Thoracic aorta (tissue), 2 donors: ENCODE measurements around the gene HSPA2. TPM values are rescaled to one million over a fixed set of nuclear protein-coding genes. Genes with fewer than 3 reads are reported as not detected.

Experiments
- ATAC-seq: fragments of 150-250 bp; one replicate; pipeline ENCODE4 v1.8.0; 2017; ENCODE audit warnings: low read depth; ENCODE audit not compliant: insufficient number of reproducible peaks, low FRiP score
- DNase-seq: peaks from one replicate; pipeline ENCODE4 v3.0.0-alpha.2; 2020; ENCODE audit warnings: low spot score
- H3K27ac ChIP-seq, 2 donors: fragments of 200-600 bp; sonication (generic); 1 replicate in 1 of 2; 2 replicates in 1 of 2; pipeline ENCODE4 v1.5.1; 2016; ENCODE audit warnings: mild to moderate bottlenecking in 2 of 2, moderate library complexity in 2 of 2
- H3K27me3 ChIP-seq: fragments of 200-600 bp; sonication (generic); replicated peaks from 2 replicates; pipeline ENCODE4 v1.6.0; 2016; ENCODE audit warnings: mild to moderate bottlenecking; ENCODE audit not compliant: insufficient read depth
- H3K36me3 ChIP-seq: fragments of 200-600 bp; sonication (generic); one replicate; pipeline ENCODE4 v1.5.1; 2016
- H3K4me1 ChIP-seq, 2 donors: fragments of 200-600 bp; sonication (generic); 1 replicate in 1 of 2; 2 replicates in 1 of 2; pipeline versions ENCODE4 v1.5.1 to v1.6.0; 2016; ENCODE audit warnings: low read depth in 2 of 2, mild to moderate bottlenecking in 1 of 2; ENCODE audit not compliant: control insufficient read depth in 1 of 2
- H3K4me3 ChIP-seq: fragments of 200-600 bp; sonication (generic); 2 replicates; pipeline ENCODE4 v1.5.1; 2016; ENCODE audit warnings: mild to moderate bottlenecking
- H3K9me3 ChIP-seq: fragments of 200-600 bp; sonication (generic); 2 replicates; pipeline ENCODE4 v1.5.1; 2016
- CTCF ChIP-seq: fragments of 200-600 bp; sonication (generic); IDR thresholded peaks from one replicate; pipeline ENCODE4 v1.5.1; 2019; ENCODE audit warnings: antibody characterized with exemption
- total RNA-seq, 2 donors: library from RNA; depleted of rRNA; stranded (reverse); fragments of >200 nt; gene quantifications; one replicate each; pipeline versions ENCODE4 v1.1.0 to v1.2.3, GENCODE V29; 2016

The HSPA2 gene
- total RNA-seq, 2 donors from 2014 or later: 28.5 to 33.7 TPM

GRCh38 chr14:64574371-64575107 lies 34.0 kb downstream of the HSPA2 start:
- no peak for TF ChIP-seq CTCF
- H3K27ac ChIP-seq: no peak overlapping the region
- no peak for DNase-seq
- H3K4me3 ChIP-seq: no peak overlapping the region
- no peaks in the 10 kb centered on the region for H3K9me3 ChIP-seq
- H3K36me3 ChIP-seq: no peaks in the 10 kb centered on the region
- H3K27me3 ChIP-seq: no peaks in the 10 kb centered on the region
- no peak for ATAC-seq
- peaks cover 11 to 22% of the 10 kb centered on the region in 2 donors for H3K4me1 ChIP-seq

GRCh38 chr14:64577211-64577610 lies 36.7 kb downstream of the HSPA2 start:
- Histone ChIP-seq H3K4me1 (peaks cover 9 to 13% of the 10 kb centered on the region in 2 donors), H3K27ac (no peak overlapping the region), H3K4me3 (no peak overlapping the region), H3K36me3 (no peaks in the 10 kb centered on the region), H3K9me3 (no peaks in the 10 kb centered on the region), H3K27me3 (no peaks in the 10 kb centered on the region)
- DNase-seq (no peak), ATAC-seq (no peak)
- no peak for TF ChIP-seq CTCF

- no peaks in the 10 kb centered on the region for H3K36me3 ChIP-seq
- no peaks in the 10 kb centered on the region for H3K27me3 ChIP-seq
- no peak overlapping the region for H3K27ac ChIP-seq
- DNase-seq (no peak), ATAC-seq (no peak)
- TF ChIP-seq CTCF: no peak
- H3K4me3 ChIP-seq: no peak overlapping the region
- H3K4me1 ChIP-seq: peaks cover 0 to 7% of the 10 kb centered on the region in 2 donors
- no peaks in the 10 kb centered on the region for H3K9me3 ChIP-seq
Measured at GRCh38 chr14:64580467-64580866, 39.9 kb downstream of the HSPA2 start.

GRCh38 chr14:64581363-64581762 lies 40.8 kb downstream of the HSPA2 start:
- Histone ChIP-seq H3K4me3 (no peak overlapping the region), H3K27ac (no peak overlapping the region), H3K9me3 (no peaks in the 10 kb centered on the region), H3K4me1 (peaks cover 0 to 7% of the 10 kb centered on the region in 2 donors), H3K27me3 (no peaks in the 10 kb centered on the region), H3K36me3 (no peaks in the 10 kb centered on the region)
- no peak for TF ChIP-seq CTCF
- ATAC-seq (no peak), DNase-seq (no peak)

GRCh38 chr14:64581817-64582216 lies 41.3 kb downstream of the HSPA2 start:
- Histone ChIP-seq H3K27me3 (no peaks in the 10 kb centered on the region), H3K9me3 (no peaks in the 10 kb centered on the region), H3K36me3 (no peaks in the 10 kb centered on the region), H3K4me3 (no peak overlapping the region), H3K27ac (no peak overlapping the region), H3K4me1 (peaks cover 0 to 7% of the 10 kb centered on the region in 2 donors)
- ATAC-seq (no peak), DNase-seq (no peak)
- no peak for TF ChIP-seq CTCF
